T-helper 2 cell treated with Interferon-gamma antibody and Interleukin-4, amounts not matched to agents 100 ng/mL and 5 ng/mL, for 36 hours (primary cell): ENCODE data around the gene PHLDA1. TPM values are rescaled to one million over a fixed set of nuclear protein-coding genes. Genes with fewer than 3 reads are reported as not detected.

ENCODE experiments used
- intact Hi-C: fragments of 100-400 bp; cut with micrococcal nuclease; formaldehyde crosslinking; loops from one replicate; pipeline ENCODE4 v1.15.1; 2023
- total RNA-seq: library from RNA; stranded (reverse); gene quantifications from 2 replicates; pipeline ENCODE4 v1.2.3, GENCODE V29; 2022

PHLDA1 gene
- total RNA-seq, 1 donor from 2014 or later, result 17.8 TPM

- intact Hi-C loops, result loop anchor here (5.0 kb wide), 1 partner anchor 381 kb away; no protein-coding TSS in a partner anchor
These were observed 6.6 kb upstream of the PHLDA1 start for GRCh38 chr12:76038176-76038575.

DNA sequence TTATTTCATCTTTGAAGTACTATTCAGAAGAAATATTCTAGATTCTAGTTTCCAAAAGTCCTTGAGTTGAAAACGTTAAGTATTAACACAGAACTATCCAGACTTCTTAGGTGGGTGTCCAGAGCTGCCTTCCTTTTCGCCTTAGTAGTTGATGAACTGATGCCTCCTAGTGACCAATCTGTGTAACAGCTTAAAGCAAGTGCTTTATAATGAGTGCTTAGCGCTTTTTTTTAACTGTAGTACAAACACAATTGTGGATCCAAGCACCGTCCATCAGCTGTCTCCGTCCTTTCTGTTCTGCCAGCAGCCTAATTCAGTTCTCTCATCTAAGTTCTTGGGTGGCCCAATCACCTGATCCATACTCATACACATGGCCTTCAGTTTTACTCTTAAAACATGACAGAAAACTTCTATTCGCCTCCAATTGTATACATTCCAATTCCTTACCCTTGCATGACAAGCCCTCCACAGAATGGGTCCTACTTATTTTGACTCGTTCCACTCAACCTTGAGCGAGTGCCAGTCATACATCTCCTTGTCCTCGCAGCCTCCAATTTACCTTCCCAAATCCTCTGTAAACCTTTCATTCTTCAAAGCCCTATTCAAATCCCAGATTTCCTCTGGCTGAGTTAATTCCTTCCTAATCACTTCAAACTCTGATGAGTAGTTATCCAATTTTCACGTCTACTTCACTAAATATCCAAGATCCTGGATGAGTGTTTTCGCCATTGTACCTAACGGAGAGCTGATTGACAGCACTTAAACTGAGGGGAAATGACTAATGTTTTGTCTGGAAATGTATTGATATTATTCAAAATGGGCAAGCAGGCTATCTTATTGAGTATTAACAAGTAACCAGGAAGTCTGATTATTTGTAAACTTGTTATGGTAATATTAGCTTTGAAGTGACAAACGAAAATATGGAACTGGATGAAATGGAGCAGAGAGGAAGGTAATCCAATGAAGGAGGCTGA lies 5.8 kb upstream of the PHLDA1 start:
- intact Hi-C loops, result loop anchor here (1.0 to 5.0 kb wide), 3 partner anchors 220 to 510 kb away; no protein-coding TSS in a partner anchor

GRCh38 chr12:76035045-76035444 lies 3.5 kb upstream of the PHLDA1 start:
- intact Hi-C loops, result loop anchor here (5.0 kb wide), 1 partner anchor 378 kb away; no protein-coding TSS in a partner anchor

DNA sequence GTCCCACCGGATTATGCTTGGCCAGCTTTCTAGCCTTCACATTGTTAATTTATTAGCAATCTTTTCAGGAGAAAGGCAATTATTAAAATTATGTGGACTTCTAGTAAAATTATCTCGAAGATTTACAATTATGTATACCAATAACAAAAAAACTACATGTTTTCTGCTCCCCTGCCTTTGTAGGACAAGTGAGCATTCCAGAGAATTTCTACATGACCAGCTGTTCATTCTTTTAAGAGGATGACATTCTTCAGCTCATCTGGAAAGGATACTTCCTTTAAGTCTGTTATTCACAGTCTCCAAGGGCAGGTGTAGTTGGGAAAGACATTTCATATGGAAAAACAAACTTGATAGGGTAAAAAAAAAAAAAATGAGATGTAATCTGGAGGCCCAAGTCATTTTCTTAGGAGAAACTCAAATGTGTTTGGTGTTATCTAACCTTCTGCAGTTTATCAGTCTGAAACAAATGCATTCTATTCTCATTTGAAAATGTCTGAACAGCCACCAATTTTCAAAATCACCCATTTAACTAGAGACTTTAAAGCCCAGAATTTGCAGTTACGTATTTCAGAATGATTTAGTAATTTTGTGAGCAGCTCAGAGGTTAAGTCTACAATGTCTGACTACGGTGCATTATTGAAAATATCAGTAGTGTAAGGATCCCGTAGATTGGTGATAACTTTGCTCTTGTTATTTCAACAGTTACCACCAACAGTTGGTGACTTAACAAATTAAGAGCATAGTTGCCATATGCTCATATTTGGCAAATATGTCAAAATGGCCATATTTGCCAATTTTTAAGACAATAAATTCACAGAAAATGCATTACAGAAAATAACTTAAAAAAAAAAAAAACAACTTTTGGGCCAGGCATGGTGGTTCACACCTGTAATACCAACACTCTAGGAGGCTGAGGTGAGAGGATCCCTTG lies 1.8 kb upstream of the PHLDA1 start:
- intact Hi-C loops, result loop anchor here (5.0 kb wide), 4 partner anchors 311 to 701 kb away; partner anchors contain the start of genes BBS10, CAPS2 and GLIPR1L1

DNA sequence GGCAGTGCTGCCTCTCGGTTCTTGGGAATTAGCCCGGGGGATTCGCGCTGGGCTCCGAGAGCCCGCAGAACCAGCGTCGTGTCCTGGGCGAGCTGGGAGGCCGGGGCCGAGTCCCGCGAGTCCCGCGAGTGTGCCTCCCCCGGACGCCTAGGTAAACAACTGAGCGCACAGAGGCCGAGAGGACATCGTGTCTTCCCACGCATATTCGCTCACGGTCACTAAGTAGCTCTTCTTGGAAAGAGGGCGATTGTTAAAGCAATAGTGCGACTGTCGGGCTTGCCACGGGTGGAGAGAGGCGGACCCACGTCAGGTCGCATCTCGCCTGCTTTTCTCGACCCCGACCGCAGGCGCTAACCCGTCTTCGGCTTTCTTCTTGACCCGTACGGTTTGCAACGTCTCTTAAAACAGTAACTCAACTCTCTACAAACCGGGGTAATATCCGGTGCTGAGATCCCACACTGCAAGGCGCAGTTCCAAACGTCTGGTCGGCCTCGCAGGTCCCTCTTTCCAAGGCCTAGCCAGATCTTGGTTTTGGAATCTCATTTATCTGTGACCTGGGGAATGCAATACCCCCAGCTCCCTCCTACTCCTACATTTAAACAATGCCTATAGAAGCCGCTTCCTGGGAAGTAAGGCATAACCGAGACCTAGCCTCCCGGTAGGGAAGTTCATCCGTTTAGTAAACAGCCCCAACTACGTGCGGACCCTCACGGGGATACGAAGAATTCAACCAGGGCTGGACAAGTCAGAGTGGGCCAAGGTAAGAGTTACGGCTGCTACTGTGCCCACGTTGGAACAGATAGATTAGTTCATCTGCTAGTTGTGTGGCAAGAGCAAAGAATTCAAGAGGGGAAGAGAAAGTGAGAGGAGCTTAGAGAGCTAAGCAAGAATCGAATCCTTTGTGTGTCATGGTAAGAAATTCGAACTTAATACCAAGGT lies 736 bp upstream of the PHLDA1 start:
- intact Hi-C loops, result loop anchor here (5.0 kb wide), 4 partner anchors 310 to 700 kb away; partner anchors contain the start of genes BBS10, CAPS2 and GLIPR1L1

DNA sequence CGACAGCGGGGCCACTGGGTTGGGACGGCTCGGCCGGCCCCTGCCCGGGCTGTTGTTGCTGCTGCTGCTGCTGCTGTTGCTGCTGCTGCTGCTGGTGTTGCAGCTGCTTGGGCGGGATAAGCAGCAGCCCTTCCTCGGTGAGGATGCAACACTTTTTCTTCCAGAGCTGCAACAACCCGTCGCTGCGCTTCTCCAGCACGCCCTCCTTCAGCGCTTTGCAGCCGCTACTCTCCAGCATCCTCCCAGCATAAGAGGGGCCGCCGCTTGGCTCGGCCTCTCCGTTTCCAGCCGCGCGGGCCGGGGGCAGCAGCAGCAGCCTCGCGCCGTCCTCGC lies 529 bp downstream of the PHLDA1 start:
- intact Hi-C loops, result loop anchor here (1.0 to 5.0 kb wide), 15 partner anchors 11 to 733 kb away; partner anchors contain the start of genes BBS10, CAPS2, GLIPR1 and GLIPR1L1

DNA sequence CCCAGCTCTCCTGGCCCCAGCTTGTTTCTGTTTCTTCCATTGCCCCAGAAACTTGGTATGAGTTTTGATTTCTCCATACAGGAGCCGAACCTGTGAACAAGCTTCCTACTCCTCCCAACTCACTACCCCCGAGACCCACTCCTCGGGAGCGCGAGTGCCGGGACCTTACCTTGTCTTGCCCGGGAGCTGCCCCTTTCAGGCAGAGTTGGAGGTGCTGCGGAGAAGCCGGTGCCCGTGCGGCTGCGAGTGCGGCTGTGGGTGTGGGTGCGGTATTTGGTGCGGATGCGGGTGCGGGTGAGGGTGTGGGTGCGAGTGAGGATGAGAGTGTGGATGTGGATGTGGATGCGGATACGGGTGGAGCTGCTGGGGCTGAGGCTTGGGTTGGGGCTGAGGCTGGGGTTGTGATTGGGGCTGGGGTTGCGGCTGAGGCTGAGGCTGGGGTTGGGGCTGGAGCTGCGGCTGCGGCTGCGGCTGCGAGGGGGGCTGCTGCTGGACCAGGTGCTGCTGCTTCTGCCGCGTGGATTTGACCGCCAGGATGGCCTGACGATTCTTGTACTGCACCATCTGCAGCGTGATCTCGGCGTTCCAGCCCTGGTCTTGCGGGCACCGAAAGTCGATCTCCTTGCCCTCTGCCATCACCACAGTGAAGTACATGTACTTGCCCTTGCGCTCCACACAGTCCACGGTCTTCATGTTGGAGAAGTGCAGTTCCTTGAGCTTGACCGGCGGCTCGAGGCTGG lies 1.1 kb downstream of the PHLDA1 start:
- intact Hi-C loops, result loop anchor here (1.0 to 5.0 kb wide), 15 partner anchors 10 to 734 kb away; partner anchors contain the start of genes BBS10, CAPS2, GLIPR1 and GLIPR1L1

DNA sequence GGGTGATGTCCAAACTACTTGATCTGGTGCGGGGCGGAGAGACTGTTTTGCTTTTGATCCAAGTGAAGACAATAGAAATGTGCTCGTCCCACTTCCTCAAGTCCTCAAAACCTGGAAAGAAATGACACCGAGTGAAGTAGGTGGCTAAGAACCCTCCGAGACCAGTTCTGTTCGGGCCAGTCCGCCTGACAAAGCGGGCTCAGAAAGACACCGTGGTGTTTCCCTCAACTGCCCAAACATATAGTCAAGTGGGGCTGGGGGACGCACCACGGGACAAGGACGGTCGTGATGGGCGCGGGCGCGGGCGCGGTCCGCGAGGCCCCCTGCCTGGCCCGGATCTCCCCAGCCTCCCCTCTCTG lies 1.6 kb downstream of the PHLDA1 start:
- intact Hi-C loops, result loop anchor here (1.0 to 5.0 kb wide), 6 partner anchors 86 to 698 kb away; partner anchors contain the start of genes BBS10, CAPS2, GLIPR1L1 and OSBPL8

DNA sequence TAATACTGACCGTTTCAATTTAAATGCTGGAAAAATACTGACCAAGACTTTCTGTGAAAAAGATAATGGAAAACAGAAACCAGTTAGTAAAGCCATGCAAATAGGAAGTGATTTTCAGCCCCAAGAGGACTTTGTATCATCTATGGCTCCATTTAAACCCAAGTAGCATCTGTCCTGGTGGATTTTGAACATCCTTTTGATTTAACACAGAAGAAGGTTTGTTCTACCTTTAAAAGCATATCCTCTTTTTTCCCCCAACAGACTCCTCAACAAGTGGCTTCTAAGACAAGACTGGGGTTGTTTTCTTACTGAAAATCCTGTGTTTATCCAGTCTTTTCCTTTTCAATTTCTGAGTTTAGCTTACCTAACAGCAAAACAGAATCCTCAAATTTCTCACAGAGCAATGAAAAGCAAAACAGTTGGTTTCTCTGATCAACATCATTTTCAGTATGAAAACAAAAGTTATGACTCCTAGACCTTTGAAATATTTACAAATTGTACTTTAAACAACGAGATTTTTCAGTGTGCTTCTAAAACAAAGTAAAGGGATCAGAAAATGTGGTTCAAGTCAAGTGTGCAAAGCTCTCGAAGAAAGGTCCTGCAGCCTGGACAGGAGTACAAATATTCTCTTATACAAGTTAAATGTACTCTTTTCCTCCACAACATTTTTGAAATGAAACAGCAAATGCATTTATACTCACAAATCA lies 2.9 kb downstream of the PHLDA1 start:
- intact Hi-C loops, result loop anchor here (1.0 kb wide), 1 partner anchor 84 kb away; no protein-coding TSS in a partner anchor

GRCh38 chr12:76026643-76027063 lies 4.9 kb downstream of the PHLDA1 start:
- intact Hi-C loops, result no loop called here

- intact Hi-C loops, result no loop called here
These were observed 5.7 kb downstream of the PHLDA1 start for GRCh38 chr12:76025601-76026575.

- intact Hi-C loops, result no loop called here
These were observed 6.5 kb downstream of the PHLDA1 start for GRCh38 chr12:76024942-76025600.

GRCh38 chr12:76024102-76024781 lies 7.3 kb downstream of the PHLDA1 start:
- intact Hi-C loops, result no loop called here

GRCh38 chr12:76023069-76023690 lies 8.4 kb downstream of the PHLDA1 start:
- intact Hi-C loops, result no loop called here

DNA sequence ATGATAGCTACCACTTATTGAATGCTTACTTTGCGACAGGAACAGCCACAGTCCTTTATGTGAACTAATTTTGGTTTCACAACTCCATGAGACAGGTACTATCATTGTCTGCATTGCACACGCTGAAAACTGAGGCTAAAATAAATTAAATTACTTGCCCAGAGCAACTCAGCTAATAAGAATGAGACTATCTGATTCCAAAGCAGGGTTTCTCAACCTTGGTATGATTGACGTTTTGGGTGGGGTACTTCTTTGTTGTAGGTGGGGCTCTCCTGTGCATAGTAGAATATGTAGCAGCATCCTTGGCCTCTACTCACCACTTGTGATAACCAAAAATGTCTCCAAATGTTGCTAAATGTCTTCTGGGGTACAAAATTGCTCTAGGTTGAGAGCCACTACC lies 9.1 kb downstream of the PHLDA1 start:
- intact Hi-C loops, result no loop called here
